GM12878 (cell line): ENCODE measurements around the gene TMEM135.

Experiments
- BMI1 ChIP-seq: fragments of 450-650 bp; IDR thresholded peaks from 2 replicates; pipeline ENCODE4 v1.6.1; 2016; ENCODE audit warnings: mild to moderate bottlenecking, moderate library complexity, borderline replicate concordance
- POLR2A ChIP-seq: IDR thresholded peaks from 2 replicates; pipeline ENCODE4 v1.6.1; 2011; ENCODE audit warnings: low read depth, mild to moderate bottlenecking, low read length
- RAD21 ChIP-seq: IDR thresholded peaks from 2 replicates; pipeline ENCODE4 v1.6.1; 2011; ENCODE audit warnings: mild to moderate bottlenecking, low read depth, low read length, moderate library complexity; ENCODE audit not compliant: insufficient read depth
- TF ChIP-seq, protein P1 (sequence below): fragments of 450-650 bp; IDR thresholded peaks from 2 replicates; pipeline ENCODE4 v1.6.1; 2017; ENCODE audit warnings: mild to moderate bottlenecking
- TF ChIP-seq, protein P2 (sequence below), 3 experiments: IDR thresholded peaks in 2 of 3; conservative IDR thresholded peaks in 1 of 3; 2 replicates each; pipeline ENCODE4 v1.5.1; 2011; ENCODE audit warnings: low read depth in 3 of 3, low read length in 3 of 3, mild to moderate bottlenecking in 3 of 3, control low read depth in 2 of 3, moderate library complexity in 2 of 3, inconsistent platforms in 1 of 3, mixed read lengths in 1 of 3; ENCODE audit not compliant: control insufficient read depth in 2 of 3, insufficient read depth in 1 of 3; ENCODE audit errors: extremely low read depth in 1 of 3

DNA sequence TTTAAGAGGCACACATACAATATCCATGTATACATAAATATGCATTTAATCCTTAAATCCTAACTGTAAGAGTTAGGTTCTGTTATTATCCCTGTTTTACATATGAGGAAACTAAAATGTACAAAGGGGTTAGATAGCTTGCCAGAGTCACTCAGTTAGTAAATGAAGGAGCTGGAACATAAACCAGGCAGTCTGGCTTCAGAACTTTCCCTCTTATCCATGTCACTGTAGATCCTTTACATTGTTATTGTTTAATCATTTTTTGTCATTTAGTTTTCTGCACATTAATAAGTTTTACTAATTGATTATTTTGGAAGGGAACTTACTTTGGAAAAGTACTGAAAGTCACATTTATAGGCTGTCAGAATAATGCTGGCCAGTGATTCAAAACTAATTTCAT is 282.4 kb downstream of the TMEM135 start:
- TF ChIP-seq BMI1: no peak
- TF ChIP-seq, protein P1, sequence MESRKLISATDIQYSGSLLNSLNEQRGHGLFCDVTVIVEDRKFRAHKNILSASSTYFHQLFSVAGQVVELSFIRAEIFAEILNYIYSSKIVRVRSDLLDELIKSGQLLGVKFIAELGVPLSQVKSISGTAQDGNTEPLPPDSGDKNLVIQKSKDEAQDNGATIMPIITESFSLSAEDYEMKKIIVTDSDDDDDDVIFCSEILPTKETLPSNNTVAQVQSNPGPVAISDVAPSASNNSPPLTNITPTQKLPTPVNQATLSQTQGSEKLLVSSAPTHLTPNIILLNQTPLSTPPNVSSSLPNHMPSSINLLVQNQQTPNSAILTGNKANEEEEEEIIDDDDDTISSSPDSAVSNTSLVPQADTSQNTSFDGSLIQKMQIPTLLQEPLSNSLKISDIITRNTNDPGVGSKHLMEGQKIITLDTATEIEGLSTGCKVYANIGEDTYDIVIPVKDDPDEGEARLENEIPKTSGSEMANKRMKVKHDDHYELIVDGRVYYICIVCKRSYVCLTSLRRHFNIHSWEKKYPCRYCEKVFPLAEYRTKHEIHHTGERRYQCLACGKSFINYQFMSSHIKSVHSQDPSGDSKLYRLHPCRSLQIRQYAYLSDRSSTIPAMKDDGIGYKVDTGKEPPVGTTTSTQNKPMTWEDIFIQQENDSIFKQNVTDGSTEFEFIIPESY: no peak
- TF ChIP-seq, protein P2, sequence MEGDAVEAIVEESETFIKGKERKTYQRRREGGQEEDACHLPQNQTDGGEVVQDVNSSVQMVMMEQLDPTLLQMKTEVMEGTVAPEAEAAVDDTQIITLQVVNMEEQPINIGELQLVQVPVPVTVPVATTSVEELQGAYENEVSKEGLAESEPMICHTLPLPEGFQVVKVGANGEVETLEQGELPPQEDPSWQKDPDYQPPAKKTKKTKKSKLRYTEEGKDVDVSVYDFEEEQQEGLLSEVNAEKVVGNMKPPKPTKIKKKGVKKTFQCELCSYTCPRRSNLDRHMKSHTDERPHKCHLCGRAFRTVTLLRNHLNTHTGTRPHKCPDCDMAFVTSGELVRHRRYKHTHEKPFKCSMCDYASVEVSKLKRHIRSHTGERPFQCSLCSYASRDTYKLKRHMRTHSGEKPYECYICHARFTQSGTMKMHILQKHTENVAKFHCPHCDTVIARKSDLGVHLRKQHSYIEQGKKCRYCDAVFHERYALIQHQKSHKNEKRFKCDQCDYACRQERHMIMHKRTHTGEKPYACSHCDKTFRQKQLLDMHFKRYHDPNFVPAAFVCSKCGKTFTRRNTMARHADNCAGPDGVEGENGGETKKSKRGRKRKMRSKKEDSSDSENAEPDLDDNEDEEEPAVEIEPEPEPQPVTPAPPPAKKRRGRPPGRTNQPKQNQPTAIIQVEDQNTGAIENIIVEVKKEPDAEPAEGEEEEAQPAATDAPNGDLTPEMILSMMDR (IDR thresholded peaks at IDR 0.05 in 2 of 3, conservative IDR thresholded peaks at IDR 0.05 in 1 of 3; ENCODE audit: control insufficient read depth in 2 of 3, extremely low read depth in 1 of 3, insufficient read depth in 1 of 3, low read depth in 3 of 3, low read length in 3 of 3): no peak
- TF ChIP-seq RAD21: no peak
- TF ChIP-seq POLR2A: no peak
